ENCODE data around the gene VSTM2L. TPM values are rescaled to one million over a fixed set of nuclear protein-coding genes. Genes with fewer than 3 reads are reported as not detected.

The VSTM2L gene
- total and polyA plus RNA-seq, 2 of the 13 experiments (the other 11 are each of a cell fraction or from before 2014, with no cell fraction given) = not detected

DNA sequence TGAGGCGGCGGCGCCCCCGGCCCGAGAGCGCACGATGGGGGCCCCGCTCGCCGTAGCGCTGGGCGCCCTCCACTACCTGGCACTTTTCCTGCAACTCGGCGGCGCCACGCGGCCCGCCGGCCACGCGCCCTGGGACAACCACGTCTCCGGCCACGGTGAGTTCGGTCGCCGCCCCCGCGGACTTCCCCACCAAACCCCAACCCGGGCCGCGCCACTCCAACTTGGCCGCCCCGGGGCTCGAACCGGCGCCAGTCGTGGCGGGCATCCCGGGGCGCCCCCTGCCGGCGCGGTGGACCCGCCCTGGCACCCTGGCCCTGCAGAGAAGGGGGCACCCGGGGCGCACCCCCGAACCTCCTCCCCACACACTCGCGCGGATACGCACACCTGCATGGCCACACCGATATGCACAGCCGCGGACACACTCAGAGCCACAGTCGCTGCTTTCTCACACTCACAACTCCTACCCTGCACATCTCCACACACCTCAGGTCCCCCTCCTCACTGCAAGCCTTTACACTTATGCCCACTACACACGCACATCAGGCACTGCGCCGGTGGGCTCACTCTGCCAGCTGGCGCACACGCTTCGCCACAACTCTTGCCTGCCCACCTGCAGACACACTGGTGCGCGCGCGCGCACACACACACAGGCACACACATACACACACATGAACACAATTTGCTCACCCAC is 535 bp downstream of the VSTM2L start (continued):
- TF ChIP-seq, protein P1, sequence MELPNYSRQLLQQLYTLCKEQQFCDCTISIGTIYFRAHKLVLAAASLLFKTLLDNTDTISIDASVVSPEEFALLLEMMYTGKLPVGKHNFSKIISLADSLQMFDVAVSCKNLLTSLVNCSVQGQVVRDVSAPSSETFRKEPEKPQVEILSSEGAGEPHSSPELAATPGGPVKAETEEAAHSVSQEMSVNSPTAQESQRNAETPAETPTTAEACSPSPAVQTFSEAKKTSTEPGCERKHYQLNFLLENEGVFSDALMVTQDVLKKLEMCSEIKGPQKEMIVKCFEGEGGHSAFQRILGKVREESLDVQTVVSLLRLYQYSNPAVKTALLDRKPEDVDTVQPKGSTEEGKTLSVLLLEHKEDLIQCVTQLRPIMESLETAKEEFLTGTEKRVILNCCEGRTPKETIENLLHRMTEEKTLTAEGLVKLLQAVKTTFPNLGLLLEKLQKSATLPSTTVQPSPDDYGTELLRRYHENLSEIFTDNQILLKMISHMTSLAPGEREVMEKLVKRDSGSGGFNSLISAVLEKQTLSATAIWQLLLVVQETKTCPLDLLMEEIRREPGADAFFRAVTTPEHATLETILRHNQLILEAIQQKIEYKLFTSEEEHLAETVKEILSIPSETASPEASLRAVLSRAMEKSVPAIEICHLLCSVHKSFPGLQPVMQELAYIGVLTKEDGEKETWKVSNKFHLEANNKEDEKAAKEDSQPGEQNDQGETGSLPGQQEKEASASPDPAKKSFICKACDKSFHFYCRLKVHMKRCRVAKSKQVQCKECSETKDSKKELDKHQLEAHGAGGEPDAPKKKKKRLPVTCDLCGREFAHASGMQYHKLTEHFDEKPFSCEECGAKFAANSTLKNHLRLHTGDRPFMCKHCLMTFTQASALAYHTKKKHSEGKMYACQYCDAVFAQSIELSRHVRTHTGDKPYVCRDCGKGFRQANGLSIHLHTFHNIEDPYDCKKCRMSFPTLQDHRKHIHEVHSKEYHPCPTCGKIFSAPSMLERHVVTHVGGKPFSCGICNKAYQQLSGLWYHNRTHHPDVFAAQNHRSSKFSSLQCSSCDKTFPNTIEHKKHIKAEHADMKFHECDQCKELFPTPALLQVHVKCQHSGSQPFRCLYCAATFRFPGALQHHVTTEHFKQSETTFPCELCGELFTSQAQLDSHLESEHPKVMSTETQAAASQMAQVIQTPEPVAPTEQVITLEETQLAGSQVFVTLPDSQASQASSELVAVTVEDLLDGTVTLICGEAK (IDR thresholded peaks at IDR 0.05) = no peak
- TF ChIP-seq, protein P1 (CRISPR knock-in tag; IDR thresholded peaks at IDR 0.05) = no peak
- TF ChIP-seq SETDB1 (CRISPR knock-in tag; IDR thresholded peaks at IDR 0.05; ENCODE audit: borderline replicate concordance) (no peak), ZNF605 (CRISPR knock-in tag; IDR thresholded peaks at IDR 0.05) (no peak), HOXD1 (CRISPR knock-in tag; IDR thresholded peaks at IDR 0.05) (no peak), KDM5B (CRISPR knock-in tag; IDR thresholded peaks at IDR 0.05; ENCODE audit: borderline replicate concordance) (peak; percentile 21; the same call in 1 of the 2 replicates), ZBTB7B (CRISPR knock-in tag; IDR thresholded peaks at IDR 0.05) (no peak), MTF1 (CRISPR knock-in tag; IDR thresholded peaks at IDR 0.05) (no peak), XRCC5 (optimal IDR thresholded peaks at IDR 0.05; ENCODE audit: low read length) (peak; percentile 8), MXD4 (CRISPR knock-in tag; IDR thresholded peaks at IDR 0.05) (no peak), TEAD2 (CRISPR knock-in tag; IDR thresholded peaks at IDR 0.05) (no peak), ZFP37 (CRISPR knock-in tag; IDR thresholded peaks at IDR 0.05; ENCODE audit: borderline replicate concordance) (no peak), MAFK (conservative IDR thresholded peaks at IDR 0.05 in 1 of 2, IDR thresholded peaks at IDR 0.05 in 1 of 2; ENCODE audit: low read length in 2 of 2) (no peak), ZNF343 (CRISPR knock-in tag; IDR thresholded peaks at IDR 0.05) (peak; percentile 62; the same call in 1 of the 2 replicates)
- TF ChIP-seq, protein P2, sequence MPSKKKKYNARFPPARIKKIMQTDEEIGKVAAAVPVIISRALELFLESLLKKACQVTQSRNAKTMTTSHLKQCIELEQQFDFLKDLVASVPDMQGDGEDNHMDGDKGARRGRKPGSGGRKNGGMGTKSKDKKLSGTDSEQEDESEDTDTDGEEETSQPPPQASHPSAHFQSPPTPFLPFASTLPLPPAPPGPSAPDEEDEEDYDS (CRISPR knock-in tag; IDR thresholded peaks at IDR 0.05) = no peak
- TF ChIP-seq, protein P3, sequence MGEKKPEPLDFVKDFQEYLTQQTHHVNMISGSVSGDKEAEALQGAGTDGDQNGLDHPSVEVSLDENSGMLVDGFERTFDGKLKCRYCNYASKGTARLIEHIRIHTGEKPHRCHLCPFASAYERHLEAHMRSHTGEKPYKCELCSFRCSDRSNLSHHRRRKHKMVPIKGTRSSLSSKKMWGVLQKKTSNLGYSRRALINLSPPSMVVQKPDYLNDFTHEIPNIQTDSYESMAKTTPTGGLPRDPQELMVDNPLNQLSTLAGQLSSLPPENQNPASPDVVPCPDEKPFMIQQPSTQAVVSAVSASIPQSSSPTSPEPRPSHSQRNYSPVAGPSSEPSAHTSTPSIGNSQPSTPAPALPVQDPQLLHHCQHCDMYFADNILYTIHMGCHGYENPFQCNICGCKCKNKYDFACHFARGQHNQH (CRISPR knock-in tag; IDR thresholded peaks at IDR 0.05) = no peak
- TF ChIP-seq, protein P4, sequence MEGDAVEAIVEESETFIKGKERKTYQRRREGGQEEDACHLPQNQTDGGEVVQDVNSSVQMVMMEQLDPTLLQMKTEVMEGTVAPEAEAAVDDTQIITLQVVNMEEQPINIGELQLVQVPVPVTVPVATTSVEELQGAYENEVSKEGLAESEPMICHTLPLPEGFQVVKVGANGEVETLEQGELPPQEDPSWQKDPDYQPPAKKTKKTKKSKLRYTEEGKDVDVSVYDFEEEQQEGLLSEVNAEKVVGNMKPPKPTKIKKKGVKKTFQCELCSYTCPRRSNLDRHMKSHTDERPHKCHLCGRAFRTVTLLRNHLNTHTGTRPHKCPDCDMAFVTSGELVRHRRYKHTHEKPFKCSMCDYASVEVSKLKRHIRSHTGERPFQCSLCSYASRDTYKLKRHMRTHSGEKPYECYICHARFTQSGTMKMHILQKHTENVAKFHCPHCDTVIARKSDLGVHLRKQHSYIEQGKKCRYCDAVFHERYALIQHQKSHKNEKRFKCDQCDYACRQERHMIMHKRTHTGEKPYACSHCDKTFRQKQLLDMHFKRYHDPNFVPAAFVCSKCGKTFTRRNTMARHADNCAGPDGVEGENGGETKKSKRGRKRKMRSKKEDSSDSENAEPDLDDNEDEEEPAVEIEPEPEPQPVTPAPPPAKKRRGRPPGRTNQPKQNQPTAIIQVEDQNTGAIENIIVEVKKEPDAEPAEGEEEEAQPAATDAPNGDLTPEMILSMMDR (CRISPR knock-in tag; IDR thresholded peaks at IDR 0.05) = peak; percentile 71

All from HepG2 (cell line).